Skin of body (tissue), 2 donors: ENCODE data around the gene PTPRR. TPM values are rescaled to one million over a fixed set of nuclear protein-coding genes. Genes with fewer than 3 reads are reported as not detected.
"Not testable (repeated sequence)": the region's sequence is repeated elsewhere in the genome, so short reads cannot be mapped to it uniquely, and the experiment has no call there.

Source experiments
- DNase-seq: peaks from one replicate; lab custom pipeline; 2025; lab: John Stamatoyannopoulos, UW
- total RNA-seq: library from RNA; depleted of rRNA; stranded (reverse); fragments of >200 nt; gene quantifications from one replicate; pipeline ENCODE4 v1.2.3, GENCODE V29; 2014

The PTPRR gene
- total RNA-seq, 1 donor from 2014 or later = 0.49 TPM

- no peak for DNase-seq
Observed at GRCh38 chr12:70840656-70841350, 79.7 kb downstream of the PTPRR start.

DNA sequence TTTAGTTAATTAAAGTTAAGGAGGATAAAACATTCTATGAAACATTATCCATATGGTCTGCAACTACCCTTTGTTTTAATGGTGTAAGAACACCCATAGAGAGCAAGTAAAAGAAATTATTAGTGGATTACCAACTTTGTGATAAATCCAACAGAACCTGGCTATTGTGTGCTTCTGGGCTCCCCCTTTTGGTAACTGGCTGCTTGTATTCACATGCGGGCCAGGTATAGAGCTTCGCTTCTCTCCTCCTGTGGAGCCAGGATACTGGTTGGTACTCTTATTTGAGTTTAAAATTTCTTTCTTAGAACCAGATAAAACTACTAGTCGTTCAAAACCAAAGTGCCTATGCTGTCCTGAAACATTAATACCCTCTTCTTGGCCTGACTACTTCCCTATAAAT is 81.0 kb downstream of the PTPRR start:
- no peak for DNase-seq

GRCh38 chr12:70838127-70838526 is 82.4 kb downstream of the PTPRR start:
- no peak for DNase-seq

DNA sequence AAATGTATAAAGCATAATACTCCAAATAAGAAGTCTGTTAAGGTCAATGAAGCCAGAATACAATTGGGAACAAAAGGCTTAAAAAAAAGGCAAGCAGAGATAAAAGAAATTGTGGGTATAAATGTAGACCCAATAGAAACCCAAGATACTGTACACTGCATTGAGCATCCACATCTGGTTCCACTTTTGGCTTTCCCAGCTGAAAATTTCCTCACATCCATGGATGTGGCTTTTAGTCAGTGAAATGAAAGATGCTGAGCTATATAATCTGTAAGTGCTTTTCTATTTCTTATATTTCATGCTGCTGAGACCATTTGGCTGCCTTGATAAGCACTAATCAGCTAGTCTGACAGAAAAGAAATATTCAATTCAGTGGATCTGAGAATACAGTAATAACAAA is 83.5 kb downstream of the PTPRR start:
- no peak for DNase-seq

DNA sequence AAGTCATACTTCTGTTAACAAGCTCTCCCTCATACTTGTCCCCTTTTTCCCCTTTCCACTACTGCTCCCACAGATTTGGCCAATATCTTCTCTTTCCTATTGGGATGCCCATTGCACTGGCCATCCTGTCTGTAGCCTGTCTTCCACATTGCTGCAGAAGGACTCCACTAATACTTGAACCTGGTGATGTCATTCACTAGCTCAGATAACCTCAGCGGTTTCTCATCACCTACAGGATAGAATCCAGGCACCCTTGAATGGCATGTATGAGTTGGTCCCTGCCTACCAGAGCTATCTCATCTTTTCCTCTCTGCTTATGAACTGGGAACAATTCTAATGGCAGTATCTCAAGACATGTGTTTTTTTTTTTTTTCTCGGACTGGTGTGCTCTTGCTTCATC is 84.6 kb downstream of the PTPRR start:
- no peak for DNase-seq

DNA sequence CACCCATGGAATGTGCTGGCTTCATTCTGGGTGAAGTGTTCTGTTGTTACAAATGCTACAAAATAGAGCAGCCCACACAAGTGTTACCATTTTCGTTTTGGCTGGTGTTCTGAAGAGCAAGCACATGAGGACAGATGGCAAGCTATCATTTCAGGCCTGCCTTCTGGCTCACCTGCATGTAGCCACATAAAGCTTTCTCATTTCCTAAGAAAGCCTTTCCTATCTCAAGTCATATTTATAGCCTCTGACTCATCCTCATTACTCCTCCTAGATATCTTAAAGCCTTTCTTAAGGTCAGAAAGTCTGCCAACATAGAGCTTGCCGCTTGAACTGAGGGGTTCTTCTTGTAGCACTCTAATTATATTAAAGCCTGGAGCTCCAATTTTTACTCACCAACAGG is 89.0 kb downstream of the PTPRR start:
- DNase-seq = no peak

DNA sequence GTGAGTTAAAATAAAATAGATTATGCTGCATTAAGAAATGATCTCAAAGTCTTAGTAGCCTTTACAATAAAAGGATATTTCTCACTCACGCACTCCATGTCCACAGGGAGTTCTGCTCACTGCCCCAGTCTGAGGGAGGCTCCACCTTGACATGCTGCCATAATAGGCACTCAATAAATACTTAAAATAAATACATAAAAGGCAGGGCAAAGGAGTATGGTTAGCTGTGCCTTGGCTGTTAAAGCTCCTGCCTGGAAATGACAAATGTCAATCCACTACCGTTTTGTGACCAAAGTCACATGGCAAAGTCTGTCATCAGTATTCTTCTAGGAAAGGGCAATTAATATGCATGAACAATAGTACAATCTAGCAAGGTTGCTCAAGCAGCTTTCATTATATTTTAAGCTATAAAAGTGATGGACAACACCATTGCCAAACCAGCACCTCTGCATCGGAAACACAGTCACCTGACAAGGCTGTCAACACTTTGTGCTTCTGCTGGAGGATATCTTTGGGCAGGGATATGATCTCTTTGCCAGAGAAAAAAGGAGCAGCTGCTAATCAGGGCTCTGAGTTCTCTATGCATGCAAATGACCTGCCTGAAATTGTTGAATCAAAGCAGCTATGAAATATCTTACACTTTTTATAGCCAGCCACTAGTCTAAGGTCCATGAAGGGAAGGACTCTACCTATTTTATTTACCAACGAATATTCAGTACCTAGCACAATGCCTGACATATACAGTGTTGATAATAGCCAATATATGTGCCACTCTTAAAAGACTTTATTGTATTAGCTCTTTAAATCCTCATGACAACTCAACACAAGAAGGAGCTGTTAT is 90.1 kb downstream of the PTPRR start:
- no peak for DNase-seq

DNA sequence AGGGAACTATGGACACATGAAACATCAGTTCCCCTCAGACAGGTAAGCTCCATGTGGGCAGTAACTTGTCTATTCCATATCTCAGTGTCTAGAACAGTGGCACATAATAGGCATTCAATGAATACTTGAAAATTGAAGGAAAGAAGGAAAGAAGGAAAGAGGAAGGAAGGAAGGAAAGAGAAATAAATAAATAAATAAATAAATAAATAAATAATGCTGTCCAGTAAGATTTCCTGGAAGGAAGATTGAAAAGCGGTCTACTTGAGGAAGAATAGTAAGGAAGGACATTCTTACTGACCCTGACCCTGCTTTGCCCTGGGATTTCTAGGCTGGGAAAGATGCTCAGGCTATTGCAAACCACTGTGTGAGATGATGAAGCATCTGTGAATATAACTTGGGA is 91.5 kb downstream of the PTPRR start:
- DNase-seq = no peak

DNA sequence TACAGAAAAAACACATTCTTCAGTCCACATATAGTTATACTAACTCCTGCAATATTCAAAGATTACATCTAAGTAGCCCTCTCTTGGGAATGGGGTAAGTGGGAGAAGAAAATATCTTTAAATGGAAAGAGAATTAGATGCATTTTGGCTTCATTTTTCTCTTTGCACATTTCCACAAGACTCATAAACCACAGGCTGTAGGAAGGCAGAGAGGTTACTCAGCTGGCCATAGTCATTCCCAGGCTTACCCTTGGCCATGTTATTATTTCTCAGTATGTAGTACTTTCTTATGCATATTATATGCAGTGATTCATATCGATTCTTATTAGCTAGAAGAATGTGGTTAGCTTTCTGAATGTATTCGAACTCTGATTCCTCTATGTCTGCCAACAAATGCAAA is 92.2 kb downstream of the PTPRR start:
- DNase-seq = no peak

- DNase-seq = no peak
Observed at GRCh38 chr12:70826156-70826555, 94.4 kb downstream of the PTPRR start.

GRCh38 chr12:70824511-70824910 is 96.0 kb downstream of the PTPRR start:
- DNase-seq = no peak

- no peak for DNase-seq
Observed at GRCh38 chr12:70823182-70823976, 97.2 kb downstream of the PTPRR start.

GRCh38 chr12:70822412-70822811 is 98.1 kb downstream of the PTPRR start:
- no peak for DNase-seq

DNA sequence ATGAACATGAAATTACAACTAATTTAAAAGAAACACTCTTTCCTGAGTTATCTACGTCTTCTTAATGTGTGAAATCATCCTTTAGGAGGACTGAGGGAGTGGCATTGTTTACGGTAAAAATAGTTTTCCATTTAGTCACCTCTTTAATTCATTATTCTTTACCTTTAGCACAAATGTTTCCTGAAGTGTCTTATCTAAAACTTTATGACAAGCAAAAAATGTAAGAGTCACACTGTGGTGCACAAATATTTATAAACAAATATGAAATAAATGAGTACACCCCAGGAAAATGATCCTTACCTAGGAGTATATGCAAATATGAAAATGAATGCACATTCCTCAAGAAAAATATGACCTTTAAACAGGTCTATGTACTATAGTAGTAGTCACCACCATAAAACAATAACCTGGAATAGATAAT is 104.6 kb downstream of the PTPRR start:
- DNase-seq = no peak

DNA sequence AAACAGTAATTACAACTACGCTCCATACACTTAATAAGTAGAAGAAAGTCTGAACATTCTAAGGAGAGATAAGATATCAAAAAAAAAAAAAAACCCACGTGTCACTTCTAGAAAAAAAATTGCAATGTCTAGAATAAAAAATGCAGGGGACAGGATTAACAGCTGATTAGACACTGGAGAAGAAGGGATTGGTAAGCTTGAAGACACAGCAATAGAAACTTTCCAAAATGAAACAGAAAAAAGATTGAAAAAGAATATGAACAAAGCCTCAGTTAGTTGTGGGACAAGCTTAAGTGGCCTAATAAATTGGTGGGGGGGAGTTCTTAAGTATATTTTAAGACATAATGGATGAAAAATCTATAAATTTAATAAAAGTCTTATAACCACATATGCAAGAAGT is 105.5 kb downstream of the PTPRR start:
- no peak for DNase-seq

GRCh38 chr12:70813559-70813958 is 107.0 kb downstream of the PTPRR start:
- no peak for DNase-seq

- DNase-seq = no peak
Observed at GRCh38 chr12:70812136-70812535, 108.4 kb downstream of the PTPRR start.

- DNase-seq = no peak
Observed at GRCh38 chr12:70809887-70810286, 110.7 kb downstream of the PTPRR start.

DNA sequence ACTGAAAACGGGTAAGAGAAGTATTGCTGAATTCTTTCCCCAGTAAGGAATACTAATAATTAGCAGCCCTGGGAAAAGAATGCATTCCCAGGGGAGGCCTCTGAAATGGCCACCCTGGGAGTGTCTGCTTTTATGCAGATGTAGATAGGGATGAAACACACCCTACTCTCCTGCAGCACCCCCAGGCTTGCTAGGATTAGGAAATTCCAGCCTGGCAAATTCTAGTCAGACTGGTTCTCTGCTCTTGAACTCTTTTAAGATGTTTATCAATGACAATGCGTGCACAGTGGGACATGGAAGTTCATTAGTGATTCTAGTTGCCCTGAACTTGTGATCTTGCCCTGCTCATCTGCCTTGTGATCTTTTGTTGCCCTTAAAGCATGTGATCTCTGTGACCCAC is 112.5 kb downstream of the PTPRR start:
- not testable (repeated sequence) for DNase-seq

DNA sequence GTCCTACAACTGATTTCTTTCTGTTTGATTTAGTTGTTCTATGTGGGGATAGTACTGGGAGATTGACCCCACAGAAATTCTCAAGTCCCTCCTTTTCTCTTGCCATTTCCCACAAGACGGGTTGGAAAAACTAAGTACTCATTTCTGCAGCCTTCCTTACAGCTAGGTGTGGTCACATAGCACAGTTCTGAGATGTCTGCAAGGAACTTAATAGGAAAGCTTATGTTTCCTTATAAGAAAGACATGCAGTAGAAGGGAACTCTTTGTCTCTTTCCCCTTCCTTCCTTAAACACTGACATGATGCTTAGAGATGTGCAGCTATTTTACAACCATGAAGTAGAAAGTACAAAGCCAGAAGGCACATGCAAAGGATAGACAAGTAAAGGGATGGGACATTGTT is 113.7 kb downstream of the PTPRR start:
- DNase-seq = no peak

GRCh38 chr12:70806043-70806442 is 114.5 kb downstream of the PTPRR start:
- no peak for DNase-seq
